DOHH2 (cell line): ENCODE measurements around the gene PLCL1.

Source experiments
- H3F3A ChIP-seq: fragments of 200-600 bp; sonication (generic), shearing (Covaris generic); 2 replicates; pipeline ENCODE4 v1.6.0; 2016; ENCODE audit warnings: antibody characterized with exemption, mild to moderate bottlenecking; ENCODE audit not compliant: control insufficient read depth, insufficient read depth
- H3K27ac ChIP-seq: fragments of 200-600 bp; sonication (generic); 2 replicates; pipeline ENCODE4 v1.5.1; 2014; ENCODE audit warnings: low read depth, mild to moderate bottlenecking, low read length, moderate library complexity
- H3K27me3 ChIP-seq: fragments of 200-600 bp; sonication (generic); 2 replicates; pipeline ENCODE4 v1.6.1; 2014; ENCODE audit warnings: mild to moderate bottlenecking, low read length, mixed read lengths; ENCODE audit not compliant: control insufficient read depth
- H3K36me3 ChIP-seq: fragments of 200-600 bp; sonication (generic); 2 replicates; pipeline ENCODE4 v1.6.1; 2014; ENCODE audit warnings: mild to moderate bottlenecking, low read length, moderate library complexity, mixed read lengths; ENCODE audit not compliant: control insufficient read depth
- H3K4me1 ChIP-seq: fragments of 200-600 bp; sonication (generic); 2 replicates; pipeline ENCODE4 v1.6.1; 2014; ENCODE audit warnings: mild to moderate bottlenecking, low read length, mixed read lengths; ENCODE audit not compliant: control insufficient read depth
- H3K4me2 ChIP-seq: fragments of 200-600 bp; sonication (generic); 2 replicates; pipeline ENCODE4 v1.6.0; 2014; ENCODE audit warnings: mild to moderate bottlenecking, low read length, moderate library complexity
- H3K4me3 ChIP-seq: fragments of 200-600 bp; sonication (generic); 2 replicates; pipeline ENCODE4 v1.5.1; 2014; ENCODE audit warnings: mild to moderate bottlenecking, low read length, mixed read lengths
- H3K79me2 ChIP-seq: fragments of 200-600 bp; sonication (generic); 2 replicates; pipeline ENCODE4 v1.6.1; 2014; ENCODE audit warnings: mild to moderate bottlenecking, low read length, mixed read lengths; ENCODE audit not compliant: control insufficient read depth
- H3K9me2 ChIP-seq: fragments of 200-600 bp; sonication (generic); replicated peaks from 2 replicates; pipeline ENCODE4 v1.6.1; 2014; ENCODE audit warnings: mild to moderate bottlenecking, low read length, mixed read lengths; ENCODE audit not compliant: control insufficient read depth
- H3K9me3 ChIP-seq: fragments of 200-600 bp; sonication (generic); 2 replicates; pipeline ENCODE4 v1.6.1; 2014; ENCODE audit warnings: antibody characterized with exemption, low read length, mixed read lengths; ENCODE audit not compliant: control insufficient read depth, insufficient read depth
- H4K20me1 ChIP-seq: fragments of 200-600 bp; sonication (generic); 2 replicates; pipeline ENCODE4 v1.6.0; 2014; ENCODE audit warnings: low read depth, mild to moderate bottlenecking, antibody characterized with exemption, low read length, moderate library complexity; ENCODE audit not compliant: control insufficient read depth, insufficient read depth
- EZH2phosphoT487 ChIP-seq: fragments of 200-600 bp; sonication (generic); IDR thresholded peaks from 2 replicates; pipeline ENCODE4 v1.6.1; 2017; ENCODE audit warnings: borderline replicate concordance, mild to moderate bottlenecking, antibody characterized with exemption, low read length, moderate library complexity, mixed read lengths
- TF ChIP-seq, protein P1 (sequence below): fragments of 200-600 bp; sonication (generic); IDR thresholded peaks from one replicate; pipeline ENCODE4 v1.5.1; 2014; ENCODE audit warnings: antibody characterized with exemption, mild to moderate bottlenecking, low read depth, low read length; ENCODE audit not compliant: poor library complexity, severe bottlenecking

The PLCL1 gene

DNA sequence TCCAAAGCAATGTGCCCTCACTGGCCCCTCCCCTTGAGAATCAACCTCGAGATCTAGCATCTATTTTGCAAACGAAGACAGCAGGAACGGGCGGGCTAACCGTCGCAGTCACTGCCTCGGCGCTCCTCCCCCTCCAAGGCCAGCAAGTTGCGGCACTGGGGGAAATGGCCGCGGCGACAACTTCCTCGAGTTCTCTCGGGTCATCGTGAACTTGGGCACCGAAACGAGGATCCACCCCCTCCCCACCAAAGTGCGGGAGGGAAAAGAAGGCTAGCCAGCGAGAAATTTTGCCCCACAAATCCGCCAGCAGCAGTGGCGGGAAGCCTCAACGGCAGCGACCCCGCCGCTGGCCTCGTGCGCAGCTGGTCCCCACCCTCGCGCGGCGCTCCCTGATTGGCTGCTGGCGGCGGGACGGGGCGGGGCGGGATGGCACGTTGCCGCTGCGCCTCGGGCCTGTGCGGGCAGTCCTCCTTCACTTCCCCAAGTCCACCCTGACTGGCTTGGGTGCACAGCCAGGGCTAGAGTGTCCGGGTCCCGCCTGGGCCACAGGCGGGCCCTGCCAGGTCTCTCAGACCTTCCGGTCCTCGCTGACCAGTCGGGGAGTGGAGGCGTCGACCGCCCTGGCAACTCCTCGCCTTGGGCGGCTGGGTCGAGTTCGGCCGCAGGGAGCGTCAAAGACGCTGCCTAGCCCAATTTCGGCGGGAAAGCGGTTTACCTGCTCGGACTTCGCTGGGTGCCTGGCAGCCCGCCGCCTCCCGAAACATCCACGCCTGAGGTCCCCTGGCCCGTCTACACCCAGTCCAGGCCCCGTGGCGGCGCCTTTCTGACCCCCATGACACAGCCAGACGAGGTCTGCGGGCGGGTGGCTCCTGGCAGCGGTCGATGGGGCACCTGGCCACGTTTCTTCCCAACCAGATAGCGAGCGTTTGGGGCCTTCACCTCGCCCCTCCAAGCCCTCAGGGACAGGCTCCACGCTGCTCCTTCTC is 19.1 kb upstream of the PLCL1 start, which contains the start of gene BOLL:
BOLL (minus strand) TSS at position 364 of the 986 bp plus-strand sequence. CDS start 3,469 bp downstream, outside the sequence.
- Histone ChIP-seq H3K27me3 (peaks cover 10% of the 10 kb centered on the region), H3K27ac (no peak within 1 kb of the TSS), H3K9me2 (no peaks in the 10 kb centered on the region), H3K36me3 (no peaks in the 10 kb centered on the region), H3K79me2 (no peaks in the 10 kb centered on the region), H3K9me3 (peaks cover 10% of the 10 kb centered on the region; the same call in 1 of the 2 replicates), H3K4me2 (no peak within 1 kb of the TSS), H4K20me1 (no peaks in the 10 kb centered on the region), H3K4me1 (no peaks in the 10 kb centered on the region), H3K4me3 (no peak within 1 kb of the TSS), H3F3A (no peaks in the 10 kb centered on the region)
- no peak for TF ChIP-seq EZH2phosphoT487
- TF ChIP-seq, protein P1, sequence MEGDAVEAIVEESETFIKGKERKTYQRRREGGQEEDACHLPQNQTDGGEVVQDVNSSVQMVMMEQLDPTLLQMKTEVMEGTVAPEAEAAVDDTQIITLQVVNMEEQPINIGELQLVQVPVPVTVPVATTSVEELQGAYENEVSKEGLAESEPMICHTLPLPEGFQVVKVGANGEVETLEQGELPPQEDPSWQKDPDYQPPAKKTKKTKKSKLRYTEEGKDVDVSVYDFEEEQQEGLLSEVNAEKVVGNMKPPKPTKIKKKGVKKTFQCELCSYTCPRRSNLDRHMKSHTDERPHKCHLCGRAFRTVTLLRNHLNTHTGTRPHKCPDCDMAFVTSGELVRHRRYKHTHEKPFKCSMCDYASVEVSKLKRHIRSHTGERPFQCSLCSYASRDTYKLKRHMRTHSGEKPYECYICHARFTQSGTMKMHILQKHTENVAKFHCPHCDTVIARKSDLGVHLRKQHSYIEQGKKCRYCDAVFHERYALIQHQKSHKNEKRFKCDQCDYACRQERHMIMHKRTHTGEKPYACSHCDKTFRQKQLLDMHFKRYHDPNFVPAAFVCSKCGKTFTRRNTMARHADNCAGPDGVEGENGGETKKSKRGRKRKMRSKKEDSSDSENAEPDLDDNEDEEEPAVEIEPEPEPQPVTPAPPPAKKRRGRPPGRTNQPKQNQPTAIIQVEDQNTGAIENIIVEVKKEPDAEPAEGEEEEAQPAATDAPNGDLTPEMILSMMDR = no peak

DNA sequence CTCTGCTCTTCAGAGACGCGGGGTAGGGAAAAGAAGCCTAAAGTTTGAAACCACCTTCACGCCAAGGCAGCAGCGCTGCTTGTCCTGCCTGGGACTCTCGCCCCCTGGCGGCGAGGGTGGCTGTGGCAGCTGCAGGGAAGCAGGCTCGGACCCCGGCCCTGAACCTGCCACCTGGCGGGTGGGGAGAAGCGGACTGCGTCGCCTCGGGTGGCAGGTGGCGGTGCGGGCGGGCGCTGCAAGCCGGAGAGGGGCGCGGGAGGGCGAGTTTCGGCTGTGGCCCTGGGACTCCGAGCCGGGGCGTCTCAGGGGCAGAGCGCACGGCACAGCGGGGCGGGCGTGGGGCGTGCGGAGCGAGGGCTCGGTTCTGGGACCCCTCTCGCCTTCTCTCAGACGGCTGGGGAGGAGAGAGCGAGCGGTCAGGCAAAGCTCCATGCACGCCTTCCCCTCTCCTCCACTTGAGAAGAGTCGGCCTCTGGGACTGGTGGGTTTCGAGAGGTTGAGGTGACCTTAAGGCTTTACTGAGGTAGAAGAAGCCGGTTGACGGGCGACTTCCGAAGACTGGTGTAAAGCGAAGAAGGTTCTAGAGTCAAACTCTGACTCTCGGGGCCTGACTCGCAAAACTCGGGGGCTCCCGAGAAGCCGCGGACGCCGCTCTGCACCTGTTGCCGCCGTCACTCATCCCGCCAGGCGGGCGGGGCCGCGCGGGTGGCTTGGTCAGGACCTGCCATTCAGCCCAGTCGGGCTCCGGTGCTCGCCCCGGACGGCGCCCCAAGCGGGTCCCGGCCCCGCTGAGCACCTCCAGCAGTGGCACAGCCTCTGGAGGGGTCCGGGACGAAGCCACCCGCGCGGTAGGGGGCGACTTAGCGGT is 18.1 kb upstream of the PLCL1 start:
- Histone ChIP-seq H3K4me3 (no peak overlapping the region), H3F3A (no peaks in the 10 kb centered on the region), H3K4me1 (no peaks in the 10 kb centered on the region), H3K9me2 (no peaks in the 10 kb centered on the region), H3K79me2 (no peaks in the 10 kb centered on the region), H3K9me3 (peaks cover 10% of the 10 kb centered on the region; the same call in 1 of the 2 replicates), H3K27me3 (peaks cover 10% of the 10 kb centered on the region), H3K4me2 (no peak overlapping the region), H3K36me3 (no peaks in the 10 kb centered on the region), H4K20me1 (no peaks in the 10 kb centered on the region), H3K27ac (no peak overlapping the region)
- TF ChIP-seq EZH2phosphoT487 = no peak
- TF ChIP-seq, protein P1 = peak; percentile 35

DNA sequence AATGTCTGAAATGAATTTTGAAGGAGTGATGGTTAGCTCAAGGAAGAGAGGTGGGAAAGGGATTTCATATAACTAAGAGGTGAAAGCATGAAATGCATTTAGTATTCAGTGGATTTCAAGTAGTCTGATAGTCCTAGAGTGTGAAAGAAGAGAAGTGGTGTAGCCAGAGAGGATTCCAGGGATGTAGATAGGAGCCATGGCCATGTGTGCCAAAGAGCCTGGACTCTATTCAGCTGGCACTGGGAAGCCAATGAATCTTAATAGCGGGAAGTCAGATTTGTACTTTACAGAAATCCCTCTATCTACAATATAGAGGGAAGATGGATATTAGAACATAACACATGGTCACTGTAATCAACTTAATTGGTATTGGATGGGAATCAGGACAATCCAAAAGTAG is 10.9 kb upstream of the PLCL1 start:
- Histone ChIP-seq H3F3A (no peaks in the 10 kb centered on the region), H4K20me1 (no peaks in the 10 kb centered on the region), H3K36me3 (no peaks in the 10 kb centered on the region), H3K9me2 (no peaks in the 10 kb centered on the region), H3K27ac (no peak overlapping the region), H3K4me2 (no peak overlapping the region), H3K4me1 (no peaks in the 10 kb centered on the region), H3K79me2 (no peaks in the 10 kb centered on the region), H3K27me3 (peaks cover 4% of the 10 kb centered on the region; the same call in 1 of the 2 replicates), H3K4me3 (no peak overlapping the region), H3K9me3 (no peaks in the 10 kb centered on the region)
- TF ChIP-seq, protein P1 = no peak
- TF ChIP-seq EZH2phosphoT487 = no peak
